Peyer's patch (tissue), 4 donors: ENCODE measurements around the gene GCNT1. TPM values are rescaled to one million over a fixed set of nuclear protein-coding genes. Genes with fewer than 3 reads are reported as not detected.
"Not testable (repeated sequence)": the region's sequence is repeated elsewhere in the genome, so short reads cannot be mapped to it uniquely, and the experiment has no call there.

Experiments used
- DNase-seq, 3 donors: peaks; one replicate each; pipeline ENCODE4 v3.0.0-alpha.2; 2017 to 2019
- H3K27ac ChIP-seq, 4 donors: fragments of 200-600 bp; sonication (generic); one replicate each; pipeline ENCODE4 v1.5.1; 2016 to 2019
- H3K27me3 ChIP-seq, 2 donors: fragments of 200-600 bp; sonication (generic); one replicate each; pipeline ENCODE4 v1.5.1; 2019
- H3K36me3 ChIP-seq, 3 donors: fragments of 200-600 bp; sonication (generic); one replicate each; pipeline ENCODE4 v1.5.1; 2016 to 2019
- H3K4me1 ChIP-seq, 4 donors: fragments of 200-600 bp; sonication (generic); one replicate each; pipeline ENCODE4 v1.5.1; 2016 to 2019
- H3K4me3 ChIP-seq, 4 donors: fragments of 200-600 bp; sonication (generic); 1 replicate in 3 of 4; 2 replicates in 1 of 4; pipeline ENCODE4 v1.5.1; 2016 to 2019; ENCODE audit warnings: mild to moderate bottlenecking in 1 of 4
- H3K9me3 ChIP-seq, 4 donors: fragments of 200-600 bp; sonication (generic); one replicate each; pipeline ENCODE4 v1.5.1; 2016 to 2019; ENCODE audit warnings: mild to moderate bottlenecking in 1 of 4
- POLR2A ChIP-seq, 2 donors: fragments of 450-650 bp; IDR thresholded peaks; one replicate each; pipeline ENCODE4 v1.5.1; 2017; ENCODE audit warnings: antibody characterized with exemption in 2 of 2, mild to moderate bottlenecking in 2 of 2, moderate library complexity in 2 of 2
- total RNA-seq, 4 donors: library from RNA; depleted of rRNA; stranded (reverse); fragments of >200 nt; gene quantifications; one replicate each; pipeline ENCODE4 v1.1.0, GENCODE V29; 2016
- TF ChIP-seq, protein P1 (sequence below), 6 experiments: fragments of 450-650 bp in 4 of 6; fragments of 200-600 bp in 2 of 6; sonication (generic) in 1 of 6; IDR thresholded peaks; one replicate each; pipeline ENCODE4 v1.5.1; 2017 to 2019; ENCODE audit warnings: antibody characterized with exemption in 6 of 6, mild to moderate bottlenecking in 3 of 6, moderate library complexity in 1 of 6

Gene GCNT1
- total RNA-seq, 4 donors from 2014 or later: 38.8 to 68.1 (median 53.5) TPM

GRCh38 chr9:76486151-76486550, 27.2 kb downstream of the GCNT1 start:
- TF ChIP-seq, protein P1, sequence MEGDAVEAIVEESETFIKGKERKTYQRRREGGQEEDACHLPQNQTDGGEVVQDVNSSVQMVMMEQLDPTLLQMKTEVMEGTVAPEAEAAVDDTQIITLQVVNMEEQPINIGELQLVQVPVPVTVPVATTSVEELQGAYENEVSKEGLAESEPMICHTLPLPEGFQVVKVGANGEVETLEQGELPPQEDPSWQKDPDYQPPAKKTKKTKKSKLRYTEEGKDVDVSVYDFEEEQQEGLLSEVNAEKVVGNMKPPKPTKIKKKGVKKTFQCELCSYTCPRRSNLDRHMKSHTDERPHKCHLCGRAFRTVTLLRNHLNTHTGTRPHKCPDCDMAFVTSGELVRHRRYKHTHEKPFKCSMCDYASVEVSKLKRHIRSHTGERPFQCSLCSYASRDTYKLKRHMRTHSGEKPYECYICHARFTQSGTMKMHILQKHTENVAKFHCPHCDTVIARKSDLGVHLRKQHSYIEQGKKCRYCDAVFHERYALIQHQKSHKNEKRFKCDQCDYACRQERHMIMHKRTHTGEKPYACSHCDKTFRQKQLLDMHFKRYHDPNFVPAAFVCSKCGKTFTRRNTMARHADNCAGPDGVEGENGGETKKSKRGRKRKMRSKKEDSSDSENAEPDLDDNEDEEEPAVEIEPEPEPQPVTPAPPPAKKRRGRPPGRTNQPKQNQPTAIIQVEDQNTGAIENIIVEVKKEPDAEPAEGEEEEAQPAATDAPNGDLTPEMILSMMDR (IDR thresholded peaks at IDR 0.05): no peak
- Histone ChIP-seq H3K9me3 (no peaks in the 10 kb centered on the region), H3K27ac (no peak overlapping the region), H3K27me3 (no peaks in the 10 kb centered on the region), H3K4me1 (no peaks in the 10 kb centered on the region), H3K4me3 (no peak overlapping the region), H3K36me3 (no peaks in the 10 kb centered on the region)
- no peak for DNase-seq

- TF ChIP-seq, protein P1 (IDR thresholded peaks at IDR 0.05): no peak
- TF ChIP-seq POLR2A (IDR thresholded peaks at IDR 0.05): no peak
- Histone ChIP-seq H3K36me3 (no peaks in the 10 kb centered on the region), H3K27me3 (no peaks in the 10 kb centered on the region), H3K4me1 (no peaks in the 10 kb centered on the region), H3K9me3 (no peaks in the 10 kb centered on the region), H3K27ac (no peak overlapping the region), H3K4me3 (no peak overlapping the region)
- no peak for DNase-seq
These were observed 31.4 kb downstream of the GCNT1 start for GRCh38 chr9:76490249-76490990.

DNA sequence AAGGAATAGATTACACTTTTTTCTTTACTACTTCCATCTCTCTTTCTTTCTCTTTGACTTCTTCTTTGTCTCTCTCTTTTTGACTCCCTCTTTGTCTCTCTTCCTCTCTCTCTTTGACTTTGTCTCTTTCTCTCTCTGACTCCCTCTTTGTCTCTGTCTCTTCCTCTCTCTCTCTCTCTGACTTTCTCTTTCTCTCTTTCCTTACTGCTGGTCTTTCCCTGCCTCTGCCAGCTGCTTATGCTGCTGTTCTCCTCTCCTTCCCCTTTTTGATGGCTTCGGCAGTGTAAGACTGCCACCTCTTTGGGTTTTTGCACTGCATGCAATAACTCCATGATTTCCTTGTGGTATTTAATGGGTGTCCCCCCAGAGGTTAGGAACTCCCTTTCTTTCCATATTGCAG, 32.1 kb downstream of the GCNT1 start:
- not testable (repeated sequence) for H3K36me3 ChIP-seq, H3K27ac ChIP-seq, H3K27me3 ChIP-seq, H3K9me3 ChIP-seq, DNase-seq, H3K4me3 ChIP-seq, H3K4me1 ChIP-seq

DNA sequence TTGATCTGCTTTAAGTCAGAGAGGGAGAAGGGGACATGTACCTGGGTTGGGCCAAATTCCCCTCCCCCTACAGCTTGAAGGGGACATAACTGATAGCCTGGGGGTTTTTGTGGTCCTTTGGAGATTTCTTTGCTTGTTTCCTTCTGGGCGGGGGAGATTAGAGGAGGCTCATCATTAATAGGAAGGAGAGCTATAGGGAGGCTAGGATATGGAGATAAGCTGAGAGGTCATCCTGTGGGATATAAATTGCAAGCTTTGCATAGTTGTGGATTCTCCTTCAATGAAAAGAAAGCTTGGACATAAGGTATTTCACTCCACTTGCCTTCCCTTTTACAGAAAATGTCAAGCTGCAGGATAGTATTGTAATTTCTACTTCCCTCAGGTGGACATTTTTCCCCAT, 34.5 kb downstream of the GCNT1 start:
- not testable (repeated sequence) for H3K27ac ChIP-seq, H3K4me1 ChIP-seq, H3K9me3 ChIP-seq, DNase-seq, H3K27me3 ChIP-seq, H3K36me3 ChIP-seq, H3K4me3 ChIP-seq

DNA sequence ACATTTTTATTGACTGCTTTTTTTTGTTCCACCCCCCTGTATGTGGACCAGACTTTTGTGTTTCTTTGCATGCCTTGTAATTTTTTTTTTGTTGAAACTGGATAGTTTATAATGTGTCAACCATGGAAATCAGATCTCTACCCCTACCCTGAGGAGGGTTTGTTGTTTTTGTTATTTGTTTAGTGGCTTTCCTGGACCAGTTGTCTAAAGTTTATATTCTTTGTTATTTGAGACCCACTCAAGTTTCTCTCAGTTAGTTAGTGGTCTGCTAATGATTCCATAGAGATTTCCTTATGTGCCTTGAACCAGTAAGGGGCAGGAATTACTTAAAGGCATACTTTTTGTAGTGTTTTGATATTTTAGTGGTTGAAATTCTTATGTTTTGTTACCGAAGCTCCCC, 41.1 kb downstream of the GCNT1 start:
- no peak for DNase-seq
- Histone ChIP-seq H3K9me3 (no peaks in the 10 kb centered on the region), H3K36me3 (peaks cover 0 to 17% (median 0%) of the 10 kb centered on the region in 3 donors), H3K4me1 (no peaks in the 10 kb centered on the region), H3K27me3 (no peaks in the 10 kb centered on the region), H3K4me3 (no peak overlapping the region), H3K27ac (no peak overlapping the region)
- no peak for TF ChIP-seq POLR2A (IDR thresholded peaks at IDR 0.05)
- TF ChIP-seq, protein P1 (IDR thresholded peaks at IDR 0.05): no peak

DNA sequence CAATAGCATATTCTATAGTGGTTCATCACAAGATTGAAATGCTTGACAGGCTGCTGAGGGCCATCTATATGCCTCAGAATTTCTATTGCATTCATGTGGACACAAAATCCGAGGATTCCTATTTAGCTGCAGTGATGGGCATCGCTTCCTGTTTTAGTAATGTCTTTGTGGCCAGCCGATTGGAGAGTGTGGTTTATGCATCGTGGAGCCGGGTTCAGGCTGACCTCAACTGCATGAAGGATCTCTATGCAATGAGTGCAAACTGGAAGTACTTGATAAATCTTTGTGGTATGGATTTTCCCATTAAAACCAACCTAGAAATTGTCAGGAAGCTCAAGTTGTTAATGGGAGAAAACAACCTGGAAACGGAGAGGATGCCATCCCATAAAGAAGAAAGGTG, 43.8 kb downstream of the GCNT1 start:
- Histone ChIP-seq H3K9me3 (no peaks in the 10 kb centered on the region), H3K27me3 (no peaks in the 10 kb centered on the region), H3K4me1 (no peaks in the 10 kb centered on the region), H3K36me3 (peaks cover 0 to 17% (median 0%) of the 10 kb centered on the region in 3 donors), H3K27ac (no peak overlapping the region), H3K4me3 (no peak overlapping the region)
- no peak for DNase-seq
- no peak for TF ChIP-seq POLR2A (IDR thresholded peaks at IDR 0.05)
- TF ChIP-seq, protein P1 (IDR thresholded peaks at IDR 0.05): no peak

DNA sequence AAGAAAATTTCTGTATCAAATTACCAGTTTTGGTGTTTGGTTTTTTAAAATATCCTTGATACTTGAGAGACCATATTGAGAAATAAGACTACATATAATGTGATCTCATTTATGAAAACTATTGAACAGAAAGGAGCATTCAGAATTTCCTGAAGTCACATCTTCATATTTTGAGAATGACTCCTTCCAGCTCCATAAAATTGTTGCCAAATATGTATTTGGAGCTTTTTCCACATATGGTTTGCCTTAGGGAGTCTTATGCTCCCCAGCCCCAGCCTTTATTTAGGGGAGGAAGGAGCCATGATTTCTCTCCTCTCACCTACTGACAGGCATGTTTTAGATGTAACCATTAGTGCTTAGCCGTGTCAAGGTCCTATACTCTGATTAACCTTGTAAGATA, 51.1 kb downstream of the GCNT1 start:
- no peak overlapping the region for H3K4me3 ChIP-seq
- TF ChIP-seq, protein P1 (IDR thresholded peaks at IDR 0.05): no peak
- no peaks in the 10 kb centered on the region for H3K27me3 ChIP-seq
- no peak overlapping the region for H3K27ac ChIP-seq
- H3K4me1 ChIP-seq: no peaks in the 10 kb centered on the region
- no peaks in the 10 kb centered on the region for H3K9me3 ChIP-seq
- H3K36me3 ChIP-seq: no peaks in the 10 kb centered on the region
- DNase-seq: no peak
